Measurements from ENCODE around the gene STRN. TPM values are rescaled to one million over a fixed set of nuclear protein-coding genes. Genes with fewer than 3 reads are reported as not detected.

The STRN gene
- total and polyA plus RNA-seq, 2 of the 13 experiments (the other 11 are each of a cell fraction or from before 2014, with no cell fraction given): 10.4 to 19.3 TPM

- ChIA-PET POLR2A (no interaction called here), CTCF (ENCODE audit: low intra/inter-chr PET ratio, low total read pairs) (no interaction called here)
- H3K36me3 ChIP-seq (replicated peaks in 1 of 2; ENCODE audit: control insufficient read depth in 1 of 2, insufficient read depth in 2 of 2, low read length in 2 of 2): 0 out of 5 replicates have a peak, but pooled peaks cover 0 to 3% of the 10 kb centered on the region in 2 experiments
- H3K79me2 ChIP-seq (ENCODE audit: insufficient read depth, low read length): peaks cover 8% of the 10 kb centered on the region
- DNase-seq (ENCODE audit: low spot score): no peak
- no peak overlapping the region for H3K4me2 ChIP-seq (ENCODE audit: low read depth, low read length)
- no peak for TF ChIP-seq FOXC1 (CRISPR knock-in tag; IDR thresholded peaks at IDR 0.05; ENCODE audit: borderline replicate concordance)
- no peak for TF ChIP-seq ETV6 (CRISPR knock-in tag; conservative IDR thresholded peaks at IDR 0.05)
- no peak for TF ChIP-seq PHB2 (IDR thresholded peaks at IDR 0.05; ENCODE audit: partially characterized antibody)
- TF ChIP-seq PRDM15 (CRISPR knock-in tag; IDR thresholded peaks at IDR 0.05): no peak
- TF ChIP-seq SPEN (CRISPR knock-in tag; IDR thresholded peaks at IDR 0.05; ENCODE audit: low read depth): no peak
- TF ChIP-seq MEIS1 (CRISPR knock-in tag; IDR thresholded peaks at IDR 0.05; ENCODE audit: borderline replicate concordance): no peak
- no peaks in the 10 kb centered on the region for H3K27me3 ChIP-seq (ENCODE audit: control insufficient read depth in 1 of 2, insufficient read depth in 2 of 2, low read length in 2 of 2)
- FAIRE-seq: no peak
- H2AFZ ChIP-seq (ENCODE audit: low read length): no peak overlapping the region
- intact Hi-C loops (cut with micrococcal nuclease; ENCODE audit: unreplicated experiment): no loop called here
- no peak overlapping the region for H3K9ac ChIP-seq (ENCODE audit: insufficient read depth, low read depth, low read length)
- H3K27ac ChIP-seq (ENCODE audit: extremely low read length, insufficient read depth, low read length): no peak overlapping the region
- H3K4me1 ChIP-seq (ENCODE audit: insufficient read depth, low read length): 0 out of 2 replicates have a peak, but pooled peaks cover 6% of the 10 kb centered on the region
- in situ Hi-C loops (cut with HindIII; ENCODE audit: extremely low pct_ligation_motif_present, low pct_unique_long_range_greater_than_20kb): no loop called here
- no peak overlapping the region for H3K4me3 ChIP-seq (replicated peaks in 1 of 3; ENCODE audit: insufficient read depth in 1 of 3, low read depth in 2 of 3, low read length in 3 of 3)
- WGBS (ENCODE audit: low lambda C conversion rate): 92% methylated on average over 1 of the region's 1 CpG
- BruUV-seq (replicated peaks): no TSS peak
- no peak for ATAC-seq
- no peaks in the 10 kb centered on the region for H3K9me3 ChIP-seq (ENCODE audit: low read length)
- H4K20me1 ChIP-seq (ENCODE audit: insufficient read depth, low read length): no peaks in the 10 kb centered on the region; the same call in 1 of the 2 replicates
Measured at GRCh38 chr2:36949845-36950244, 16.5 kb downstream of the STRN start.
